Inferior parietal cortex (tissue), 1 donor: ENCODE data around the gene EVA1C.
"Not testable (repeated sequence)": the region's sequence is repeated elsewhere in the genome, so short reads cannot be mapped to it uniquely, and the experiment has no call there.

Source experiments
- DNase-seq: peaks from one replicate; pipeline ENCODE4 v3.0.0-alpha.2; 2016; ENCODE audit errors: extremely low spot score

EVA1C gene

DNA sequence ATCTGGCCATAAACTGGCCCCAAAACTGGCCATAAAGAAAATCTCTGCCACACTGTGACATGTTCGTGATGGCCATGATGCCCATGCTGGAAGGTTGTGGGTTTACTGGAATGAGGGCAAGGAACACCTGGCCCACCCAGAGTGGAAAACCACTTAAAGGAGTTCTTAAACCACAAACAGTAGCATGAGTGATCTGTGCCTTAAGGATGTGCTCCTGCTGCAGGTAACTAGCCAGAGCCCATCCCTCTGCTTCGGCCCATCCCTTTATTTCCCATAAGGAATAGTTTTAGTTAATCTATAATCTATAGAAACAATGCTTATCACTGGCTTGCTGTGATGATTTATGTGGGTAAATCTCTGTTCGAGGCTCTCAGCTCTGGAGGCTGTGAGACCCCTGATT lies 50.1 kb downstream of the EVA1C start:
- DNase-seq: not testable (repeated sequence)

- DNase-seq: no peak
These were observed 50.9 kb downstream of the EVA1C start for GRCh38 chr21:32463367-32463766.

GRCh38 chr21:32463889-32464300 lies 51.4 kb downstream of the EVA1C start:
- no peak for DNase-seq

- no peak for DNase-seq
These were observed 54.8 kb downstream of the EVA1C start for GRCh38 chr21:32467291-32467690.

DNA sequence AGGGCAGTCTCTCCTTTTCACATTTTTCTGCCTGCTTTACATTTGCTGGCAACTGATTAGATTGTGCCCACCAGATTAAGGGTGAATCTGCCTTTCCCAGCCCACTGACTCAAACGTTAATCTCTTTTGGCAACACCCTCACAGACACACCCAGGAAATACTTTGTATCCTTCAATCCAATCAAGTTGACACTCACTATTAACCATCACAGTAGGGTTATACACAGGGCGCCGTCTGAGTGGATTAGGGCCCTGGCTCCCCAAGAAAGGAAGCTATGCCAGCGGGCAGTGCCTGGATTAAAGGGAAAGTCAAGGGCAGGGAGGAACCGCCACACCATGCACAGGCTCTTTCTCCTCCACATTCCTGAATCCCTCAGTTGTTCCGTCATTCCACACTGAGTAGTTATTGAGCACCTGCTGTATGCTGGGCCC lies 56.2 kb downstream of the EVA1C start:
- no peak for DNase-seq

DNA sequence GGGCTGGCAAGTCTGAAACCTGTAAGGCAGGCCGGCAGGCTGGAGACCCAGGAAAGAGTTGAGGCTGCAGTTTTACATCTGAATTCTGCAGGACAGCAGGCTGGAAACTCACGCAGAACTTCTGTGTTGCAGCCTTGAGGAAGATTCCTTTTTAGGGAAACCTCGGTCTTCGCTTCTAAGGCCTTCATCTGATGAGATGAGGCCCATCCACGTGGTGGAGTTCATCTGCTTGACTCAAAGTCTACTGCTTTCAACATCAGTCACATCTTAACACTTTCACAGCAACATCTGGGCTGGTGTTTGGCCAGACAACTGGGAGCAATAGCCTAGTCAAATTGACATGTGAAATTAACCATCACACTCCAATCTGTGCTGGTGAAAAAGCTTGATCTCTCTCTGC lies 57.1 kb downstream of the EVA1C start:
- DNase-seq: no peak

- DNase-seq: no peak
These were observed 57.7 kb downstream of the EVA1C start for GRCh38 chr21:32470206-32470605.

DNA sequence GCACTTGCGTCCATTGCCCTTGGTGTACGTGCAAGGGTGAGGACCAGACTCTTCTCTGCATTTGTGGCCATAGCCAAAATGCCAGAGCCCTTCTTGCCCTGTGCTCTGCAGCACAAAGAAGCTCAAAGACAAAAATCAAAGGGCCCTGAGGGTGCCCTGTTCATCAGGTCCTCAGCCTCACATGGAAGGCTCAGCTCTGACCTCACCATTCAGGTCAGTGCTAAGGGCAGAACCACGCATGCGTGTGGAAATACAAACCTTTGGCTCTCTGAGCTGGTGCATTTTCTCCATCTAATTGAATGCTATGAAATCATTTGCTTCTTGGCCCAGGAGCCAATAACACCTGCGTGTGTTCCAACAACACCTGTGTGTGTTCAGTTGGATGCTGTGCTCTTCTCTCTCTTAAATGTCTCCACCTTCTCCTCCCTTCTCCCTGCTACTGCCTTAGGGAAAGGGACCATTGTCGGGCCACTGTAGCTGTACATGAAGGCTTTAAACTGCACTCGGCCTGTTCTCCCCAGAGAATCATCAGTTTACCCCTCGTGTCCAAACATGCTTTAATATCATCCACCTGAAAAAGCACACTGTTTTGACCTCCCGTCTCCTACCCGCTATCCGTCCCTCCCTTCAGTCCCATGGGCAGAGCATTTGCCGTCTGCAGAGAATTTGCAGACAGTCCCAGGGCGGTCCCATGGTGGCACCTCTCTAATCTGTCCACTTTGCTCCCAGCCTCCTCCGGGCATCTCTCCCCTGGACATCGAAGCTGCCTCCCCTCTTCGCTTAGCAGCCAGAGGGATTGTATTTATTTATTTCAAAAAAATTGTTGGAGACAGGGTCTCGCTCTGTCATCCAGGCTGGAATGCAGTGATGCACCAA lies 60.6 kb downstream of the EVA1C start:
- no peak for DNase-seq

- DNase-seq: no peak
These were observed 61.9 kb downstream of the EVA1C start for GRCh38 chr21:32474179-32475059.

- DNase-seq: no peak
These were observed 62.8 kb downstream of the EVA1C start for GRCh38 chr21:32475162-32475812.

- DNase-seq: no peak
These were observed 64.3 kb downstream of the EVA1C start for GRCh38 chr21:32476661-32477423.

DNA sequence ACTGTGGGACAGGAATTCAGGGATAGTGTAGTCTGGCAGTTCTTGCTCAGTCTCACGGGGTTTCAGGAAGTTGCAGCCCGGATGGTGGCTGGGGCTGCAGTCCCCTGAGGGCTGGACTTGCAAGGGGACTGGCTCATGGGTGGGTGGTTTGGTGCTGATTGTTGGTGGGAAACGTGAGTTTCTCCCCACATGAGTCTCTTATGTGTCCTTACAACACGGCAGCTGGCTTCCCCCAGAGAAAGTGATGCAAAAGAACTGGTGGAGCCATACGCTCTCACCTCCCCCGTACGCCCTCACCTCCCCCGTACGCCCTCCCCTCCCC lies 64.9 kb downstream of the EVA1C start:
- DNase-seq: no peak

DNA sequence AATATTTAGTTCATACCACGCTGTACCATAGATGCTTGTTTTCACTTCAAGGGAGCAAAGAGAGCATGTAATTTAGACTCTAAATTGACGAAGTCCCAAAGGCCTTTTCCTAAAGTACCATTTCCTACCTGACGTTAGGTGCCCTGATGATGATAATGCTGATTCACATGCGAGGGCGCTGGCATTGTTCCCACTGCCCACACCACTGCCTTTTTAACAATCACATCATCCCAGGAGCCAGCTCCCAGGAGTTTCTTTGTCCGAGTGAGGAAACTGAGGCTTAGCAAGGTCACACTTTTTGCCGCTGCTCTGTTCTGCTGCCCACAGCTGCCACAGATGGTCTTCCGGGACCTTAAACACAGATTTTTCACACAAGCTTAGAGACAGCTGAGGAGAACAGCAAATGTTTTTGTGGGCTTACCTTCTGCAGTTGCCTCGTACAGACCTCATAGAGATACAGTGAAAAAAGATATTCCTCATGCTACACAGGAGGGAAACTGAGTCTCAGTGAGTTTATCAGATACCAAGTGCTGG lies 69.4 kb downstream of the EVA1C start:
- DNase-seq: no peak

- DNase-seq: no peak
These were observed 70.2 kb downstream of the EVA1C start for GRCh38 chr21:32482565-32483292.

DNA sequence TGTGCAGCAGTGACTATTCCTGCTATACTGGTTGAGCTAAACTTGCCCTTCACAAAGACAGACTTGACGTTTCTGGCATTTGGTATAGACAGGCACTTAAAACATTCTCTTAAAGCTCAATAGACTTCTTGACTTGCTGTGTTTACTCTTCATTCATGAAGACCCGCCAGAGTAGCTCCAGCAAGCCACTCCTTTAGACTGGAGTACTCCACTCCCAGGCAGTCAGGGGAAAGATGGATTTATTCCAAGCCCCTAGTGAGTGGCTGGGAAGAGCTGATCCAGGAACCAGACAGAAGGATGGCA lies 70.7 kb downstream of the EVA1C start:
- DNase-seq: no peak

GRCh38 chr21:32484706-32485380 lies 72.3 kb downstream of the EVA1C start:
- peak; percentile 41 for DNase-seq

DNA sequence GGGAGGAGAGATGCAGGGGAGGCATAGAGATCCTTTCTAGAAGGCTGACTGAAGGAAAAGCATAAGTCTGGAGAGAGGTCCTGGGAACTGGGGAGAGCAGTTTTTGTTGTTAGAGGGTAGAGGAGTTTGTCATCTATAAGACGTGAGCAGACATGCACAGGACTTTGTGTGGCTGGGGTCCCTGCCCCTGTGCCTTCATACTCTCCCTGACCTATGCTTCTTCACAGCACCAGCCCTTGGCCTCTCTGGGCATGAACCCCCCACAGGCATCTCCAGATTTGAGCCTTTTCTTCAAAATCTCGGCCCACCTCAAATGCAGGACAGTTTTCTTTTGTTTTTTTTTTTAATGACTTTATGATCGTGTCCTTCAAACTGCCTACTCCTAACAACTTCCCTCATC lies 79.9 kb downstream of the EVA1C start:
- DNase-seq: no peak

GRCh38 chr21:32494934-32495709 lies 82.6 kb downstream of the EVA1C start:
- no peak for DNase-seq

DNA sequence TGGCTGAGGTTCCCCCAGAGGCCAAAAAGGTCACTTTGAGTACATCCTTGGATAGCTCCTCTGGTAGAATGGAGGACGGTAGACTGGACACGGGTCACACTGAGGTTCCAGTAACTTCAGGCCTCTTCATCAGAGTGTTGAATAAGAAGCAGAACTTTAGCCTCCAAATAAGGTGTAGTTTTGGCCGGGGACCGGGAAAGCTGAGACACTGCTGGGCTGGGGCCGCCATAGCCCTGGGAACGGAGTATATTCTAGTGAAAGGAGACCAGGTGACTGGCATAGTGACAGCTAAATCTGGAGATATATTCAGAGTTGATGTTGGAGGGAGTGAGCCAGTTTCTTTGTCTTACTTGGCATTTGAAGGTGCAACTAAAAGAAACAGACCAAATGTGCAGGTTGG lies 84.1 kb downstream of the EVA1C start:
- DNase-seq: no peak
